VCaP (cell line): ENCODE results near the gene SLC39A3.
A peak's percentile ranks its signal among the peaks of the same experiment; 100 is the strongest.

ENCODE experiments used
- H3K27ac ChIP-seq: fragments of 450-650 bp; 2 replicates; pipeline ENCODE4 v1.5.1; 2017
- TF ChIP-seq, protein P1 (sequence below): fragments of 450-650 bp; conservative IDR thresholded peaks from 2 replicates; pipeline ENCODE4 v1.5.1; 2017; ENCODE audit warnings: mild to moderate bottlenecking, moderate library complexity

Gene SLC39A3

DNA sequence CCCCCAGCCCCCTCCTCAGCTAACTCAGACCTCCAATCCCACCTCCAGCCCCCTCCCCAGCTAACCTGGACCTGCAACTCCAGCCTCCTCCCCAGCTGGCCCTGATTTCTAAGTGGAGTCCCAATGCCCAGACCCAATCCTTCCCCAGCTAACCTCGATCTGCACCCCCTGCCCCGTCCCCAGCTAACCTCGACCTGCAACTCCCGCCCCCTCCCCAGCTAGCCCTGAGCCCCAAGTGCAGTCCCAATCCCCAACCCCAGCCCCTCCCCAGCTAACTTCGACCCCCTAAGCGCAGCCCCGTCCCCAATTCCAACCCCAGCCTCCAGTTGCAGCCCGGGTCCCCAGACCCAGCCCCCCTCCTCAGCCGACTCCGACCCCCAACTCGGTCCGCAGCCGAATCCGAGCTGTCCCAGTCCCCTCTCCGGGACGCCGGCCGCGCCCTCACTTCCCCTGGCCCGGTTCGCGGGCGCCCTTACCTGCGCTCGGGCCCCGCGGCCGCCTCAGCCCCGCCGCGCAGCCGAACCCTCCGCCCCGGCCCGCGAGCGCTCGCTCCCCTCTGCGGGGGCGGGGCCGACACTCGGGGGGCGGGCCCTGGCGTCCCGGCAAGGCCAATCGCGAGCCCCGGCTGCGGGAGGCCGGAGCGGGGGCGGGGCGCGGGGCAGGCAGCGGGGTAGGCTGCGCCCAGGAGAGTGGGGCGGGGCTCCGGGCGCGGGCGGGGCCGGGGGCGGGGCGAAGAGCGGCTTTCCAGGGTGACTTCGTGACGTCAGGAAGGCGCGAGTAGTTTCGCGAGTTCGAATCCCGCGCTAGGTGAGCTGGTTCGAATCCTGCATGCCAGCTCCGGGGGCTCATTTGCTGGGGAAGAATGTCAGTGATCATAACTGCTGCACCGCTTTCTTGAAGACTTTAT lies 37.4 kb downstream of the SLC39A3 start, which contains the start of gene GNG7:
GNG7 (minus strand) TSS at position 525 of the 907 bp plus-strand sequence. CDS start 182,006 bp downstream, outside the sequence.
- TF ChIP-seq, protein P1, sequence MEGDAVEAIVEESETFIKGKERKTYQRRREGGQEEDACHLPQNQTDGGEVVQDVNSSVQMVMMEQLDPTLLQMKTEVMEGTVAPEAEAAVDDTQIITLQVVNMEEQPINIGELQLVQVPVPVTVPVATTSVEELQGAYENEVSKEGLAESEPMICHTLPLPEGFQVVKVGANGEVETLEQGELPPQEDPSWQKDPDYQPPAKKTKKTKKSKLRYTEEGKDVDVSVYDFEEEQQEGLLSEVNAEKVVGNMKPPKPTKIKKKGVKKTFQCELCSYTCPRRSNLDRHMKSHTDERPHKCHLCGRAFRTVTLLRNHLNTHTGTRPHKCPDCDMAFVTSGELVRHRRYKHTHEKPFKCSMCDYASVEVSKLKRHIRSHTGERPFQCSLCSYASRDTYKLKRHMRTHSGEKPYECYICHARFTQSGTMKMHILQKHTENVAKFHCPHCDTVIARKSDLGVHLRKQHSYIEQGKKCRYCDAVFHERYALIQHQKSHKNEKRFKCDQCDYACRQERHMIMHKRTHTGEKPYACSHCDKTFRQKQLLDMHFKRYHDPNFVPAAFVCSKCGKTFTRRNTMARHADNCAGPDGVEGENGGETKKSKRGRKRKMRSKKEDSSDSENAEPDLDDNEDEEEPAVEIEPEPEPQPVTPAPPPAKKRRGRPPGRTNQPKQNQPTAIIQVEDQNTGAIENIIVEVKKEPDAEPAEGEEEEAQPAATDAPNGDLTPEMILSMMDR: no peak
- H3K27ac ChIP-seq: peak within 1 kb of the TSS; percentile 51; the same call in 1 of the 2 replicates

DNA sequence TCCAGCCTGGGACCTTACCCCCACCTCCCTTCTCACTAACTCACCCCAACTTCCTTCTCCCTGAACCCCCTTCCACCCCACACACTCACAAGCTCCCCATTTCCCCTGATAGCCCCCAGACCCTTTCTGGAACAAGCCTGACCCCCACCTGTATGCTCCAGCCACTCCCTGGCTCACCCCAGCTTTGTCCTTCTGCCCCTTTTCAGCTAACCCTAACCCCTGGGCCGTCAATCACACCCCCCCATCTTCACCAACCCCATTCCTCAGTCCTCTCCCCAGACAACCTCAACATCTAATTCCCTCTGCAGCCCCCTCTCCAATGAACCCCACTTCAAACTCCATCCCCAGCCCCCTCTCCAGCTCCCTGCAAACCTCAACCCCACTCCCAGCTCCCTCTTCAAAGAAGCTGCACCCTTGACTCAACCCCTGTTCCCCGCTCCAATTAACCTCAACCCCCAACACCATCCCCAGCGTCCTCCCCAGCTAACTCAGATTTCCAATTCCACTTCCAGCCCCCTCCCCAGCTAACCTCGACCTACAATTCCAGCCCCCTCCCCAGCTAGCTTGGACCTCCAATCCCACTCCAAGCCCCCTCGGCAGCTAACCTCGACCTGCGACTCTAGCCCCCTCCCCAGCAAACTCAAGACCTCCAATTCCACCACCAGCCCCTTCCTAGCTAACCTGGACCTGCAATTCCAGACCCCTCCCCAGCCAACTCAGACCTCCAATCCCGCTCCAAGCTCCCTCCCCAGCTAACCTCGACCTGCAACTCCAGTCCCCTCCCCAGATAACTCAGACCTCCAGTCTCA lies 38.3 kb downstream of the SLC39A3 start:
- H3K27ac ChIP-seq: peak overlapping the region; percentile 51; the same call in 1 of the 2 replicates
- TF ChIP-seq, protein P1: no peak

DNA sequence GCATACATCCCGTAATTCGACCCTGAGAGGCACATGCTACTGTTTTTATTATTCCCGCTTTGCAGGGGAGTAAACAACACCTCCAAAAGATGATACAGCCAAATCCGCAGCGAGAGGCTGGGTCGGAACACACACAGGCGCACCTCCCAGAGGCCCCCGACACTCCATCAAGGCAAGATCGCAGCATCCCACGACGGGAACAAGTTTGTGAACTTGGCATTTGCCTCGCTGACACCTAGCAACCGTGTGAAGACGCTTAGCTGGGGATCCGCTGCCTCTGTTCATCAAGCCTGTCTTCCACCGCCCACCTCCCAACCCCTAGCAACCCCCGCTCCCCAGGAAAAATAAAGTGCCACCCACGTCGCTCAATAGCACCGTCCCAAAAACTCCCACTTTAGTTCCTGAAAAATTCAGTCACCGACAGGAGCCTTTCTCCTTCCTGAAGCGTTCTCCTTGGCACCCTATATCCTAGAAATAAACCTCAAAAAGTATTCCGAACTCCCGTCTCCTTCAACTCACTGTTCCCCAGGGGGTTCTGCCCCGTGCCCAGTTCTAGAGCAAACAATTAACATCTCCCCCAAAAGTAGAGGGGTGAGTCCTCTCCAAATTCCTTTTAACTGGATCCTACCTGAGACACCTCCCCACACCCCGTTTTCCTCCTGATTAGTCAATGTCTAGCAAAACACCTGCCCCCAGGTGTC lies 39.0 kb downstream of the SLC39A3 start:
- H3K27ac ChIP-seq: no peak overlapping the region
- TF ChIP-seq, protein P1: no peak

DNA sequence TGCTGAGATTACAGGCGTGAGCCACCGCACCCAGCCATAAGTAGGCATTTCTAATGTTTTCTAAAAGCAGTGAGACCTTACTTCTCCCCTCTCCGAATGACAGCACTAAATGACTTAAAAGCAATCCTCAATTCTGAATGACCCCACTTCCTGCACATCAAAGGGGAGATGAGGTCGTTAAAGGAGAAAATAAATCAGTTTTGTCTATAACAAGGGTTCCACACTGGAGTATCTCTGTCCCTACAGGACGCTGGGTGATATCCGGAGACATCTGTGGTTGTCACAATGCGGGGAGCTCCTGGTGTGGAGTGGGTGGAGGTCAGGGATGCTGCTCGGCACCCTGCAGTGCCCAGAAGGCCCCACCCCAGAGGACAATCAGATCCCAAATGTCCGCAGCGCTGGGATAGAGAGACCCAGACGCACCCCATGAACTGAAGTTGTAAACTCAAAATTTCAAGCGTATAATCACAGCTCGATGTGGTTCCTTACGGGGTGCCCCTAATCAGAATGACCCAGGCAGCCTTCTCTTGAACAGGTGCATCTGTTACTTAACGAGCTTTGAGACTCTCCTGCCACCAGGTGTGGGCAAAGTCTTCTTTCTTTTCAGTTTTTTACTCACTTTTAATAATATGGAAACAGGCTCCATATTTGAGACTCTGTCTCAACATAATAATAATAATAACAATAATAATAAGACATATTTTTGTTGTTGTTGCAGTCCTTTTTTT lies 40.2 kb downstream of the SLC39A3 start:
- no peak overlapping the region for H3K27ac ChIP-seq
- TF ChIP-seq, protein P1: no peak

DNA sequence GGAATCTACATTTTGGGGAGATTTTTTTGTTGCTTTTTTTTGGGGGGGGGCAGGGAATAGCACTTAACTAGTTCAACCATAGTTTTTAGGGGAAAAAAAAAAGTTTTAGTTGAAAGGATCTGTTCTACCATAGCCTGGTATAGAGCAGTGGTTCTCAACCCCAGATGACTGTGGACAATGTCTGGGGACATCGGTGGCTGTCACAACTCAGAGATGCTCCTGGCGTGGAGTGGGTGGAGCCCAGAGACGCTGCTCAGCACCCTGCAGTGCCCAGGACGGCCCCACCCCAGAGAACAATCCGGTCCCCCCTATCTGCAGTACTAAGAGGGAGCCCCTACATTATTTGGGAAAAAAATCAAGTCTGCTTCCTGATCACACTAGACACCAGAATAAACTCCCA lies 45.6 kb downstream of the SLC39A3 start:
- no peak overlapping the region for H3K27ac ChIP-seq
- TF ChIP-seq, protein P1: no peak

DNA sequence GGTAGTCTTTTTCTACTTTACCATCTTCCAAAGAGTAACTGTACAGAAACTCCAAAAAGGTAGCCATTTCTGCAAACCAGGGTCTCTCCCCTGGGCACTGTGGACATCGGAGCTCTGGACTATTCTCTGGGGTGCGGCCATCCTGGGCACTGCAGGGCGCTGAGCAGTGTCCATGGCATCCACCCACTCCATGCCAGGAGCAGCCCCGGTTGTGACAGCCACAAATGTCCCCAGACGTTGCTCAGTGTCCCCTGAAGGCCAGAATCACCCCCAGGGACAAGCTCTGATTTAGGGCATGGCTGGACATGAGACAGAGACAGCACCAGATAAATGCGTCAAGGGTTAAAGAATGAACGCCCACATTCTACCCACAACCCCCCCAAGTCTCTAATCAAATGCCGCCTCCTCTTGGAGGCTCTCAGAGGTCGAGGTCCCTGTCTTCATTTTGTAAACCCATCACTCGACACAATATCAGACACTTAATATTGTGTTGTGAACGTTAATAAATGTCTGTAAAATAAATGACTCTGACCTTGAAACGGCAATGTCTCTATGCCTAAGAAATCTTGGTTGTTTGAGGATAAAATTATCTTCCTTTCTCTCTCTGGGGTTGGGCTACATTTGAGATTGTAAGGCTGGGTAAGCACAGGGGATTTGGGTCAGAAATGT lies 46.2 kb downstream of the SLC39A3 start:
- no peak overlapping the region for H3K27ac ChIP-seq
- TF ChIP-seq, protein P1: no peak
